AG04450 (cell line): Measurements from ENCODE around the gene SSTR1. TPM values are rescaled to one million over a fixed set of nuclear protein-coding genes. Genes with fewer than 3 reads are reported as not detected.
A peak's percentile ranks its signal among the peaks of the same experiment; 100 is the strongest.

Experiments
- CTCF ChIA-PET: fragments of 300-600, 350-600 bp; formaldehyde crosslinking; extraction: SDS; loops from one replicate; lab custom pipeline; 2022; ENCODE audit warnings: antibody characterized with exemption, inconsistent platforms; lab: Charles Lee
- POLR2A ChIA-PET: fragments of 350-600 bp; formaldehyde crosslinking; extraction: SDS; loops from one replicate; lab custom pipeline; 2021; ENCODE audit warnings: antibody characterized with exemption, inconsistent platforms; lab: Yijun Ruan, JAX
- DNase-seq: peaks from one replicate; pipeline ENCODE4 v3.0.0-alpha.2; 2011; ENCODE audit warnings: low read depth, low spot score
- H3K27ac ChIP-seq: one replicate; pipeline ENCODE4 v1.5.1; 2012; ENCODE audit warnings: low read depth, low read length, control low read depth
- H3K27me3 ChIP-seq: one replicate; pipeline ENCODE4 v1.6.0; 2012; ENCODE audit warnings: low read length; ENCODE audit not compliant: control insufficient read depth, insufficient read depth
- H3K4me3 ChIP-seq: 2 replicates; pipeline ENCODE4 v1.5.1; 2011; ENCODE audit warnings: mild to moderate bottlenecking, low read depth, low read length, control low read depth
- H3K9me3 ChIP-seq: 2 replicates; pipeline ENCODE4 v1.5.1; 2012; ENCODE audit warnings: low read length; ENCODE audit not compliant: control insufficient read depth, insufficient read depth
- CTCF ChIP-seq: IDR thresholded peaks from 2 replicates; pipeline ENCODE4 v1.5.1; 2011; ENCODE audit warnings: low read depth, low read length, control low read depth, inconsistent platforms
- polyA plus RNA-seq: library from polyadenylated mRNA; depleted of rRNA; stranded (reverse); fragments of >200 nt; gene quantifications from 2 replicates; pipeline ENCODE4 v1.2.3, GENCODE V29; 2011

The SSTR1 gene
- polyA plus RNA-seq, 1 experiment = 1.2 TPM

- DNase-seq = no peak
- no peak overlapping the region for H3K27ac ChIP-seq
- ChIA-PET CTCF (interaction anchor here (1.4 to 2.8 kb wide), 4 partner anchors 12 to 308 kb away, joined by 3 to 39 read pairs (median 6); no protein-coding TSS in a partner anchor), POLR2A (interaction anchor here (1.9 kb wide), 1 partner anchor 195 kb away, joined by 6 read pairs; no protein-coding TSS in a partner anchor)
- TF ChIP-seq CTCF = no peak
- peaks cover 3% of the 10 kb centered on the region for H3K27me3 ChIP-seq
- H3K4me3 ChIP-seq = peak overlapping the region; percentile 65
- H3K9me3 ChIP-seq = peaks cover 2% of the 10 kb centered on the region
Measured at GRCh38 chr14:38209572-38210557, 2.2 kb downstream of the SSTR1 start.

GRCh38 chr14:38210587-38211216 is 3.0 kb downstream of the SSTR1 start:
- ChIA-PET POLR2A (interaction anchor here (1.9 kb wide), 1 partner anchor 194 kb away, joined by 6 read pairs; no protein-coding TSS in a partner anchor), CTCF (interaction anchor here (0.6 to 1.6 kb wide), 17 partner anchors 10 to 657 kb away, joined by 3 to 13 read pairs (median 4); no protein-coding TSS in a partner anchor)
- peaks cover 3% of the 10 kb centered on the region for H3K27me3 ChIP-seq
- H3K4me3 ChIP-seq = peak overlapping the region; percentile 65
- TF ChIP-seq CTCF = peak; percentile 51
- peaks cover 2% of the 10 kb centered on the region for H3K9me3 ChIP-seq
- no peak overlapping the region for H3K27ac ChIP-seq
- no peak for DNase-seq

- no peak overlapping the region for H3K27ac ChIP-seq
- ChIA-PET CTCF (interaction anchor here (0.6 to 1.6 kb wide), 17 partner anchors 10 to 656 kb away, joined by 3 to 13 read pairs (median 4); no protein-coding TSS in a partner anchor), POLR2A (interaction anchor here (1.9 kb wide), 1 partner anchor 193 kb away, joined by 6 read pairs; no protein-coding TSS in a partner anchor)
- TF ChIP-seq CTCF = no peak
- peaks cover 3% of the 10 kb centered on the region for H3K27me3 ChIP-seq
- H3K4me3 ChIP-seq = peak overlapping the region; percentile 65
- no peak for DNase-seq
- H3K9me3 ChIP-seq = no peaks in the 10 kb centered on the region; the same call in 1 of the 2 replicates
Measured at GRCh38 chr14:38211255-38211735, 3.6 kb downstream of the SSTR1 start.

- CTCF ChIA-PET = no interaction called here
- TF ChIP-seq CTCF = no peak
Measured at GRCh38 chr14:38212111-38212510, 4.4 kb downstream of the SSTR1 start.

More at GRCh38 chr14:38212111-38212510, 4.4 kb downstream of the SSTR1 start:
- POLR2A ChIA-PET = no interaction called here
- H3K9me3 ChIP-seq = no peaks in the 10 kb centered on the region; the same call in 1 of the 2 replicates
- H3K27ac ChIP-seq = no peak overlapping the region
- H3K27me3 ChIP-seq = peaks cover 3% of the 10 kb centered on the region
- no peak overlapping the region for H3K4me3 ChIP-seq
- DNase-seq = no peak
